BLaER1 (cell line): ENCODE data around the gene GOLGA8R.
"Not testable (repeated sequence)": the region's sequence is repeated elsewhere in the genome, so short reads cannot be mapped to it uniquely, and the experiment has no call there.

Source experiments
- H3K27ac ChIP-seq: shearing (Covaris generic); formaldehyde crosslinking; 2 replicates; pipeline ENCODE4 v1.8.1; 2022
- H3K27me3 ChIP-seq: shearing (Covaris generic); formaldehyde crosslinking; 2 replicates; pipeline ENCODE4 v1.8.1; 2022
- H3K36me3 ChIP-seq: shearing (Covaris generic); formaldehyde crosslinking; 2 replicates; pipeline ENCODE4 v1.8.1; 2022
- H3K4me1 ChIP-seq: shearing (Covaris generic); formaldehyde crosslinking; 2 replicates; pipeline ENCODE4 v1.8.1; 2022
- H3K4me2 ChIP-seq: shearing (Covaris generic); formaldehyde crosslinking; 2 replicates; pipeline ENCODE4 v1.8.1; 2022
- H3K4me3 ChIP-seq: shearing (Covaris generic); formaldehyde crosslinking; 2 replicates; pipeline ENCODE4 v1.8.1; 2022
- H3K9ac ChIP-seq: shearing (Covaris generic); formaldehyde crosslinking; 2 replicates; pipeline ENCODE4 v1.8.1; 2022
- H3K9me3 ChIP-seq: shearing (Covaris generic); formaldehyde crosslinking; 2 replicates; pipeline ENCODE4 v1.8.1; 2022
- H4K20me1 ChIP-seq: shearing (Covaris generic); formaldehyde crosslinking; 2 replicates; pipeline ENCODE4 v1.8.1; 2022

Gene GOLGA8R, protein sequence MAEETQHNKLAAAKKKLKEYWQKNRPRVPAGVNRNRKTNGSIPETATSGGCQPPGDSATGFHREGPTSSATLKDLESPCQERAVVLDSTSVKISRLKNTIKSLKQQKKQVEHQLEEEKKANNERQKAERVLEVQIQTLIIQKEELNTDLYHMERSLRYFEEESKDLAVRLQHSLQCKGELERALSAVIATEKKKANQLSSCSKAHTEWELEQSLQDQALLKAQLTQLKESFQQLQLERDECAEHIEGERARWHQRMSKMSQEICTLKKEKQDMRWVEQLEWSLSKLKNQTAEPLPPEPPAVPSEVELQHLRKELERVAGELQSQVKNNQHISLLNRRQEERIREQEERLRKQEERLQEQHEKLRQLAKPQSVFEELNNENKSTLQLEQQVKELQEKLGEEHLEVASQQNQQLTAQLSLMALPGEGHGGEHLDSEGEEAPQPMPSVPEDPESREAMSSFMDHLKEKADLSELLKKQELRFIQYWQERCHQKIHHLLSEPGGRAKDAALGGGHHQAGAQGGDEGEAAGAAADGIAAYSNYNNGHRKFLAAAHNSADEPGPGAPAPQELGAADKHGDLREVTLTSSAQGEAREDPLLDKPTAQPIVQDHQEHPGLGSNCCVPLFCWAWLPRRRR

DNA sequence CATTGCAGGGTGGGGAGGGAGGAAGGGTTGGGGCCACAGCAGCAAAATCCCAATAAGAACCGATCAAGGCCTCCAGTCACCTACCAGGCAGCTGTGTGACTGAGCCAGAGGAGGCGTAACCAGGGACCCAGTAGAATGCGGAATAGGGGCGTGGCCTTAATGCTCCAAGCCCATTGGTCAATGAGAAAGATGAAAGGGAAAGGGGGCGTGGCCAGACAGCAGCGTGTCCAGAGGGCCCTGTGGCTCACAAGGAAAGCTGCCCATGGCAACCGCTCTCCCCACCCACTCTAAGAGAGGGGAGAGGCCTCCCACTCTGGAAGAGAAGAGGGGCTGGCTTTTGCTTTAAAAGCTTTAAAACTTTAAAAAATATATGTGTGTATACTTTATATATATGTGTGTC lies at the start of gene GOLGA8R:
GOLGA8R (minus strand) TSS at position 101 of the 400 bp plus-strand sequence; CDS start at position 3, 98 bp downstream.
- H3K27me3 ChIP-seq, H3K27ac ChIP-seq, H3K36me3 ChIP-seq, H3K4me3 ChIP-seq, H3K4me1 ChIP-seq, H3K9ac ChIP-seq, H3K9me3 ChIP-seq, H3K4me2 ChIP-seq, H4K20me1 ChIP-seq: not testable (repeated sequence)

DNA sequence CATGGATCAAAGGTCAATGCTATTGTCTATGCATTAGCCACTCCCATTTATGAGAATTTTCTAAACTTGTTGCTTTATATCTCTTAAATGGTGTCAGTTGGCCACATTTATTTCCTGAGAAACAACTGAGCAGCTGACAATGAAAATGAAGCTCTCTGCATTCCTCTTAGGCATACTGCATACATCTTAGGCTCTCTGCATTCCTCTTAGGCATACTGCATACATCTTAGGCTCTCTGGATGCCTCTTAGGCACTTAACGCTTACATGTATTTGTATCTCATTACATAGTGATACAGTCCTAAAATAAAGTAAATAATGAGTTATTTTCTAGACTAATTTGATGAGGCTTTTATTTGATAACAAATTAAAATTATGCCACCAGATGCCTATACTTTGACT lies 49.8 kb upstream of the GOLGA8R start:
- not testable (repeated sequence) for H3K27me3 ChIP-seq, H3K36me3 ChIP-seq, H3K4me1 ChIP-seq, H3K4me2 ChIP-seq, H3K9ac ChIP-seq, H3K27ac ChIP-seq, H3K9me3 ChIP-seq, H3K4me3 ChIP-seq, H4K20me1 ChIP-seq

DNA sequence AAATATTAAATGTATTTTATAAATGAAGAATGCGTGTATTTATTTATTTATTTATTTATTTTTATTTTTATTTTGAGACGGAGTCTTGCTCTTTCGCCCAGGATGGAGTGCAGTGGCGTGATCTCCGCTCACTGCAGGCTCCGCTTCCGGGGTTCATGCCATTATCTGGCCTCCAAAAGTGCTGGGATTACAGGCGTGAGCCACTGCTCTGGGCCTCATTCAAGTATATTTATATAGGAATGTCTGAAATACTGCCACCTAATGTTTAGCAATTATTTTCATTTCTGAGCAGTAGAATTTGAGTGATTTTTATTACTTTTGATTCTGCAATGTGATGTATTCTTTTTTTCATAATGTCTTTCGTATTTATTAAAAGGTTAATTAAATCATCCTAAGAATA lies 48.1 kb upstream of the GOLGA8R start:
- not testable (repeated sequence) for H3K4me2 ChIP-seq, H3K4me1 ChIP-seq, H4K20me1 ChIP-seq, H3K9me3 ChIP-seq, H3K4me3 ChIP-seq, H3K36me3 ChIP-seq, H3K27me3 ChIP-seq, H3K9ac ChIP-seq, H3K27ac ChIP-seq

DNA sequence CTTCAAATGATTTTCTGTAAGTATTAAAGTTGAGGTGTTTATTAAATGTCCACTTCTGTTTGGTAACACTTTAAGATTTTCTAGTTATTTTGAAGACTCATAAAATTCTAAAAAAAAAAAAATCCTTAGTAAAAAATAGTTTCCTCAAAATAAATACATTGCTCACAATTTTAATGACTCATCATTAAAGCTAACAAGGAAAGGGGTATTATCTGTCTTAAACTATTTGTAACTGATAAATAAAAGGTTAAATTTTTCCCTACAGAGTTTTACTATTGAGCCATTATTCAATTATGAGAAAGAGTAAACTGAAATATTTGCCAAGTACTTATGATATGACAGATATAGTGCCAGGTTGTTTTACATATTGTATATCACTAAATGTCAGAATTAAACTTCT lies 38.6 kb upstream of the GOLGA8R start:
- H3K4me1 ChIP-seq, H3K9ac ChIP-seq, H3K9me3 ChIP-seq, H3K4me3 ChIP-seq, H3K27ac ChIP-seq, H3K36me3 ChIP-seq, H3K4me2 ChIP-seq, H4K20me1 ChIP-seq, H3K27me3 ChIP-seq: not testable (repeated sequence)

DNA sequence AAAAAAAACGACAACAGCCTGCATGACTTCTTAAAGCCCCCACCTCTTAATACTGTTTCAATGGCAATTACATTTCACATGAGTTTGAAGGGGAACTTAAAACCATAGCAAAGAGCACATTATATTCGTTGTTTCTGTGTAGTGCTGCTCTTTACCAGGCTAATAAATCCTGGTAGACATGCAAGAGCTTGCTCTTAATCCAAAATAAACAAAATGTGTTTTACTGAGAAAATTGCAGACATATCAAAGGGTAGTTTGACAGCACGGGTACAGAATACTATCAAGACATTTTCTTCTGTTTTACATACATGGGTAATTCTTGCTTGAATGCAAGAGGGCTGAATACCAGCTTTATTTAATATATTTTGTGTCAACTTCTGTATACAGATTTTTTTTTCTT lies 24.3 kb upstream of the GOLGA8R start:
- not testable (repeated sequence) for H3K4me2 ChIP-seq, H4K20me1 ChIP-seq, H3K4me1 ChIP-seq, H3K9me3 ChIP-seq, H3K27ac ChIP-seq, H3K4me3 ChIP-seq, H3K36me3 ChIP-seq, H3K9ac ChIP-seq, H3K27me3 ChIP-seq

DNA sequence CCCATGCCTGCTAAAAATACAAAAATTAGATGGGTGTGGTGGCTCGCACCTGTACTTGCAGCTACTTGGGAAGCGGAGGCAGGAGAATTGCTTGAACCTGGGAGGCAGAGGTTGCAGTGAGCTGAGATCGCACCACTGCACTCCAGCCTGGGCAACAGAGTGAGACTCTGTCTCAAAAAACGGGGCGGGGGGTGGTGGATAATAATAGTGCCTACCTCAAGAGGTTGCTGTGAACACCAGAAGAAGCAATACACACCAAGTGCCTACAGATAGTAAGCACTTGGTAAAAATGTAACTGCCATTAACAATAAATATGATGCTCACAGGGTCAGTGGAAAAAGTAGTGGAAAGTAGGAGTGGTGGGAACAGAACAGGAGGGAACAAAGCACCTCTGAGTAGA lies 21.8 kb upstream of the GOLGA8R start:
- not testable (repeated sequence) for H3K9me3 ChIP-seq, H4K20me1 ChIP-seq, H3K4me1 ChIP-seq, H3K27ac ChIP-seq, H3K27me3 ChIP-seq, H3K9ac ChIP-seq, H3K36me3 ChIP-seq, H3K4me2 ChIP-seq, H3K4me3 ChIP-seq

DNA sequence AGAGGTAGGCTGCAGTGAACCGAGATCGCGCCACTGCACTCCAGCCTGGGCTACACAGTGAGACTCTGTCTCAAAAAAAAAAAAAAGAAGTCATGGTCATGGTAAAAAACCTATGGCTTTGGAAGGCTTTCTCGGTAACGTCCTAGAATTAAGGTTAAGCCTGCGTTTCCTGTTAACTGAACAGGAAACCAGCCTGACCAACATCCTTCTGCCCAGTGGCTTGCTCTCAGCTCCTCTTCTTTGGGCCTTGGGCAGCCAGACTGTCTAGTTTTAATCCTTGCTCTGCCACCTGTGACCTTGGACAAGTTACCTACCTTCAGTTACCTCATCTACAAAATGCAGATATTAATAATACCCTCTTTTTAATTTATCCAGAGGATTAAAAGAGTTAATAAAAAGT lies 6.7 kb upstream of the GOLGA8R start:
- not testable (repeated sequence) for H3K4me1 ChIP-seq, H3K4me2 ChIP-seq, H3K27ac ChIP-seq, H4K20me1 ChIP-seq, H3K36me3 ChIP-seq, H3K27me3 ChIP-seq, H3K4me3 ChIP-seq, H3K9me3 ChIP-seq, H3K9ac ChIP-seq

DNA sequence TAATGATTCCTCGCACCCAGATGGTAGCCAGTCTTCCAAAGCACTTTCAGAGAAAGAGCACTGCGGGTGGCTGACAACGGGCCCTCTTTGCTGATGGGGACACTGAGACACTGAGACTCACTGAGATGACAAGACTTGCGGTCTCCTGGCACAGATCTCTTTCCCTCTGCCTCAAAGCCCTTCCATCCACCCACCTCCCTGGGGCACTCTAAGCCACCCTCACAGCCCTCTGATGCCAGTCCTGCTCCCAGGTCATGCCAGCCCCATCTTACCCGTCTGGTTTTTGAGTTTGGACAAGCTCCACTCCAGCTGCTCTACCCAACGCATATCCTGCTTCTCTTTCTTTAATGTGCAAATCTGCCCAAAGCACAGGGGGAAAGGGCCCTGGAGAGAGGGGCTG lies 6.4 kb downstream of the GOLGA8R start:
- not testable (repeated sequence) for H3K9me3 ChIP-seq, H3K36me3 ChIP-seq, H3K27me3 ChIP-seq, H3K4me1 ChIP-seq, H3K4me3 ChIP-seq, H3K4me2 ChIP-seq, H3K27ac ChIP-seq, H4K20me1 ChIP-seq, H3K9ac ChIP-seq

DNA sequence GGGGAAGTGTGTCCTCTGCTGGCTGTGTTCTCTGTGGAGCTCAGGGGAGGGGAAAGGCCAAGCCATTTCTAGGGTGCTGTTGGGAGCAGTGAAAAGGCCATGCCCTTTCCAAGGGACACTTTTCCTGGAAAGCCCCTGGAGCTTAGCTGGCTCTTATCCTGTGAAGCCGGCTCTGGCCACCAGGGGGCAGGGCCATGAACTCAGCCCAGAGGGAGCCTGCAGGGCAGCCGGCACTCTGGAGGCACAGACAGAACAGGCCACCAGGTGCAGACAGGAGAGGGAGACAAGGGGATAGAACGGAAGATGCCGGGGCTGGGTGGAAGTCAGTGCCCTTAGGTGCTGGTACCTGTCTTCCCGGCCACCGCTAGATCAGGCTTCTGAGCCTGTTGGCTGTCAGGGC lies 15.1 kb downstream of the GOLGA8R start:
- H3K36me3 ChIP-seq, H3K9me3 ChIP-seq, H3K27ac ChIP-seq, H3K4me2 ChIP-seq, H4K20me1 ChIP-seq, H3K27me3 ChIP-seq, H3K4me3 ChIP-seq, H3K4me1 ChIP-seq, H3K9ac ChIP-seq: not testable (repeated sequence)

DNA sequence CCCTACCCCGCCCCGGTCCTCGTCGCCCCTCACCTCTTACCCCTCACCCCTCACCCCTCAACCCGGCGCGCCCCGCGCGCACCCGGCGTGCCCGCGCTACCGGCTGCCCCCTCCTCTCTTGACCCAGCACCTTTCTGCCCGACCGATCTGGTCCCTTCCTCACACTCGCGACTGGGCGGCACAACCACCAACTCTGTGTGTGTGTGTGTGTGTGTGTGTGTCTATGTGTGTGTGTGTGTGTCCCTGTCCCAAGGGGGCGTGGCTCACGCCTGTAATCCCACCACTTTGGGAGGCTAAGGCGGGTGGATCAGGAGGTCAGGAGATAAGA lies 20.4 kb downstream of the GOLGA8R start:
- not testable (repeated sequence) for H4K20me1 ChIP-seq, H3K9ac ChIP-seq, H3K27me3 ChIP-seq, H3K4me1 ChIP-seq, H3K4me2 ChIP-seq, H3K9me3 ChIP-seq, H3K27ac ChIP-seq, H3K36me3 ChIP-seq, H3K4me3 ChIP-seq

DNA sequence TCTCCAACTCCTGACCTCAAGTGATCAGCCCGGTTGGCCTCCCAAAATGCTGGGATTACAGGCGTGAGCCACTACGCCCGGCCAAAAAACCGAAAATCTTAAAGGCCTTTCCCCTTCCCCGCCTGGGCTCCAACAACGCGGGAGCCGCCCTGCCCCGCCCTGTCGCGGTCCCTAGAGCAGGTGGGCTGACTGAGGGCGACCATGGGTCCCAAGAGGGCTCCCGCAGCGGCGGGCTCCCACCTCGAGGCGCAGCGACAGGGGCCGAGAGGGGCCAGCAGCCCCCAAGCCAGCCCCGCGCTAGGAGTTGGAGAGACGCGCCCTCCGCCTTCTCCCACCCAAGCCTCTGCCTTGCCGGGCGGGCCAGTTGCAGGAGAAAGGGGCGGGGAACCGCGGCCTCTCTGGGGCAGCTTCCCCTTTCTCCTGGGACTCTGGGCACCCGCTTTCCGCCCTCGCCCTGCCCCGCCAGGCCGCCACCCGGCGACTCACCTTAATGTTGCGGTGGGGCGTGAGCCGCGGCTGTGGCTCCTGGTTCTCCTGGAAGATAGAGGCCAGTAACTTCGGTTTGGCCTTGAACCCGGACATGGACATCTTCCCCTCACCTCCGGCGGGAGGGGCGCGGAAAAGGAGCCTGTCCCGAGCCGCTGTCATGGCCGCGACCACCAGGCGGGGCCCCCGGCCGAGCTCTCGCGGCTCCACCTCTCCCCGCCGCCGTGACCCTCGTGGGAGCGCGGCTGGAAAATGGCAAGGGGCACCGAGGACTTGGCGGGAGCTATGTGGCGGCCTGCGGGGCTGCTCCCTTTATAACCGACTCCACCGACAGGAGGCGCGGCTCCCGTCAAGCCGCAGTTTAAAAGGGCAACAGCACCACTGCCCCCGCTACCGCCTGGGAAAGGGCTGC lies 21.0 kb downstream of the GOLGA8R start, which contains the start of gene CHRFAM7A:
CHRFAM7A (minus strand) TSS at position 775 of the 898 bp plus-strand sequence. CDS start 10,189 bp downstream, outside the sequence.
- H3K9ac ChIP-seq, H4K20me1 ChIP-seq, H3K4me1 ChIP-seq, H3K4me3 ChIP-seq, H3K27ac ChIP-seq, H3K36me3 ChIP-seq, H3K27me3 ChIP-seq, H3K9me3 ChIP-seq, H3K4me2 ChIP-seq: not testable (repeated sequence)

DNA sequence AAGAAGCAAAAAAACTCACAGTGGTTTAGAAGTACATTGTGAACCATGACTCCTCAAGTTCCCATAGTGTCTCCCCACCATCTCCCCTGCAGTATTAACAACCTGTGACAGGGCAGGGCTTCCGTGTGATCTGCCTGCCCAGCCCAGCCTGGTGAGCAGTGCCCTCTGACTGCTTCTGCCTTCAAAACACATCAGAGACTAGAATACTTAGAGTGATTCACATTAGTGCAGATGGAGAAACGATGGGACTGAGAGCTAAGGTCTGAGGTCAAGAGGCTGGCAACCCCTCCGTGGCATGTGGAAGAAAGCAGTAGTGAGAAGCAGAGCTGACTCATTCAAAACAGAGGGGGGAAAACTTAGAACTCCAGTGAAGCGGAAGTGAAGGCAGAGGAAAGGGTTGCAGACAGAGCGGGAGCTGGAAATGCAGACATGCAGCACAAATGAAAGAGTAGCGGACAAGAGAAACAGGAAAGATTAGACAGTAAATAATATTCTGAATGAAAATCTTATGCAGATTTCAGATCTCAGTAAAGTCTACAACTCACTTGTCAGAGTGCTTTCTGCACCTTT lies 27.7 kb downstream of the GOLGA8R start:
- not testable (repeated sequence) for H3K4me1 ChIP-seq, H3K27ac ChIP-seq, H3K9ac ChIP-seq, H4K20me1 ChIP-seq, H3K4me2 ChIP-seq, H3K27me3 ChIP-seq, H3K9me3 ChIP-seq, H3K36me3 ChIP-seq, H3K4me3 ChIP-seq

DNA sequence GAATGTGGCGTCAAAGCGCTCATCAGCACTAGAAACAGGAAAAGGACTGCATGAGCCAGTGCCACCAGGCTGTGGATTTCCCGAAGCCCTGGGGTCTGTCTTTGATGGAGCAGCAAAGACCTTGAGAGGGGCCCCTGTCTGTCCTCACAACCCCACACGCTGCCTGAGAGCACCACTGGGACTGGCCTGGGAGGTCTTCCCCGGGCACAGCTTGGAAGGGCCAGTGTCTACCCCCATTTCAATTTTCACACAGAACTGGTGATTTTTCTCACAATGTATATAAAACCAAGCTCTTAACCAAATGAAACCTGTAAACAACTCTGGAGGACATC lies 37.0 kb downstream of the GOLGA8R start:
- not testable (repeated sequence) for H3K27me3 ChIP-seq, H3K27ac ChIP-seq, H3K9ac ChIP-seq, H3K4me1 ChIP-seq, H3K9me3 ChIP-seq, H3K4me2 ChIP-seq, H3K4me3 ChIP-seq, H4K20me1 ChIP-seq, H3K36me3 ChIP-seq

DNA sequence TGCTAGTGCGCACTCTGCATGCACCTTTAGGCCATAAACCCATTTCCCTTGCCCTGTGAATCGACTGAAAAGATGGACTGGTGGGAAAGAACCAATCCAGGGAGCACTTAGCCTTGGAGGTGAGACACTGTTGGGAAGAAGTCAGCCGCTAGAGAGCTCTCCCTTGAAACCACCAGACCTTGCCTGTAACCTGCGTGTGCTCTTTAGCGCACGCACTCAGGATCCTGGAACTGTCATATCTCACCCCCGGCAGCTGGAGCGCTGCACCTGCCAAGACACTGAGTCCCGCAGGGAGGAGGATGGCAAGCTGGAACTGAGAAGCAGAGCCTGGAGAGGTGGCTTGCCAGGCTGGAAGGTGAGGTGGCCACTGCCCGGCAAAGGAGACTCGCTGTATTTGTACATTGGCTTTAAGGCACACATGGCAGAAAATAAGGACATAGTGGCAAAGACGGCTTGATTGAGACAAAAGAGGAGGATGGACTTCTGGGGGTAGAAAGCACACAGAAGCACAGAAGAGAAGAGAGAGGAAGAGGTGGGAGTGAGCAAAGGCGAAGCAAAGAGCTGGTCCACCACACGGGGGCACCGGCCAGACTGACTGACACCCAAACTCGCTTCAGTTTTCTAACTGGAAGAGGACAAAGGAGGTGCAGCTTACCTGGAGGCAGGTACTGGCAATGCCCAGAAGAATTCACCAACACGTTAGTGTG lies 37.5 kb downstream of the GOLGA8R start:
- not testable (repeated sequence) for H3K9me3 ChIP-seq, H4K20me1 ChIP-seq, H3K4me1 ChIP-seq, H3K4me2 ChIP-seq, H3K36me3 ChIP-seq, H3K4me3 ChIP-seq, H3K27me3 ChIP-seq, H3K9ac ChIP-seq, H3K27ac ChIP-seq
